HL-60 (cell line): ENCODE results near the gene COLEC11.
"Not testable (repeated sequence)": the region's sequence is repeated elsewhere in the genome, so short reads cannot be mapped to it uniquely, and the experiment has no call there.

Experiments
- DNase-seq, 2 experiments: peaks; one replicate each; pipeline ENCODE4 v3.0.0-alpha.2; 2010 to 2020; ENCODE audit warnings: low read depth in 1 of 2, low spot score in 1 of 2
- H3K27ac ChIP-seq: fragments of 250-450 bp; sonication (Bioruptor Pico); replicated peaks from 2 replicates; pipeline ENCODE4 v1.5.1; 2020; ENCODE audit warnings: mild to moderate bottlenecking, moderate library complexity
- H3K27me3 ChIP-seq: fragments of 250-450 bp; sonication (Bioruptor Pico); 2 replicates; pipeline ENCODE4 v1.5.1; 2021; ENCODE audit warnings: mild to moderate bottlenecking, moderate library complexity; ENCODE audit not compliant: insufficient read depth, poor library complexity, severe bottlenecking
- H3K4me3 ChIP-seq: replicated peaks from 2 replicates; pipeline ENCODE4 v1.5.1; 2011; ENCODE audit warnings: mild to moderate bottlenecking, control low read depth, low read length; ENCODE audit not compliant: insufficient read depth
- CTCF ChIP-seq: IDR thresholded peaks from one replicate; pipeline ENCODE4 v1.5.1; 2011; ENCODE audit warnings: low read length, control low read depth, inconsistent platforms; ENCODE audit not compliant: insufficient read depth
- GABPA ChIP-seq: IDR thresholded peaks from 2 replicates; pipeline ENCODE4 v1.6.1; 2012; ENCODE audit warnings: low read depth
- POLR2AphosphoS5 ChIP-seq: IDR thresholded peaks from 2 replicates; pipeline ENCODE4 v1.6.1; 2012; ENCODE audit warnings: low read depth
- REST ChIP-seq: IDR thresholded peaks from 2 replicates; pipeline ENCODE4 v1.6.1; 2012; ENCODE audit warnings: low read depth; ENCODE audit not compliant: insufficient replicate concordance
- SPI1 ChIP-seq: IDR thresholded peaks from 2 replicates; pipeline ENCODE4 v1.6.1; 2012; ENCODE audit warnings: low read depth, mild to moderate bottlenecking, borderline replicate concordance

Gene COLEC11

GRCh38 chr2:3612639-3613523 lies 18.0 kb downstream of the COLEC11 start:
- no peaks in the 10 kb centered on the region for H3K27me3 ChIP-seq
- no peak for DNase-seq
- TF ChIP-seq POLR2AphosphoS5 (no peak), SPI1 (no peak), REST (no peak), CTCF (no peak), GABPA (no peak)
- H3K27ac ChIP-seq = no peak overlapping the region
- no peak overlapping the region for H3K4me3 ChIP-seq

GRCh38 chr2:3613524-3613905 lies 18.6 kb downstream of the COLEC11 start:
- Histone ChIP-seq H3K27me3 (no peaks in the 10 kb centered on the region), H3K4me3 (no peak overlapping the region), H3K27ac (no peak overlapping the region)
- no peak for DNase-seq
- TF ChIP-seq CTCF (no peak), SPI1 (no peak), GABPA (no peak), REST (no peak), POLR2AphosphoS5 (no peak)

- not testable (repeated sequence) for DNase-seq, H3K27me3 ChIP-seq, H3K27ac ChIP-seq
Observed at GRCh38 chr2:3614743-3615142, 19.8 kb downstream of the COLEC11 start.

GRCh38 chr2:3615541-3616200 lies 20.8 kb downstream of the COLEC11 start:
- not testable (repeated sequence) for H3K4me3 ChIP-seq, H3K27me3 ChIP-seq, DNase-seq, H3K27ac ChIP-seq

More at GRCh38 chr2:3614743-3615142, 19.8 kb downstream of the COLEC11 start:
- not testable (repeated sequence) for H3K4me3 ChIP-seq

- not testable (repeated sequence) for H3K27me3 ChIP-seq, H3K4me3 ChIP-seq, H3K27ac ChIP-seq, DNase-seq
Observed at GRCh38 chr2:3616435-3617197, 21.7 kb downstream of the COLEC11 start.
